ENCODE data around the gene SLC50A1. TPM values are rescaled to one million over a fixed set of nuclear protein-coding genes. Genes with fewer than 3 reads are reported as not detected.
A peak's percentile ranks its signal among the peaks of the same experiment; 100 is the strongest.
"Not testable (repeated sequence)": the region's sequence is repeated elsewhere in the genome, so short reads cannot be mapped to it uniquely, and the experiment has no call there.

The SLC50A1 gene
- polyA plus RNA-seq, 2 donors: 41.0 to 51.5 TPM

DNA sequence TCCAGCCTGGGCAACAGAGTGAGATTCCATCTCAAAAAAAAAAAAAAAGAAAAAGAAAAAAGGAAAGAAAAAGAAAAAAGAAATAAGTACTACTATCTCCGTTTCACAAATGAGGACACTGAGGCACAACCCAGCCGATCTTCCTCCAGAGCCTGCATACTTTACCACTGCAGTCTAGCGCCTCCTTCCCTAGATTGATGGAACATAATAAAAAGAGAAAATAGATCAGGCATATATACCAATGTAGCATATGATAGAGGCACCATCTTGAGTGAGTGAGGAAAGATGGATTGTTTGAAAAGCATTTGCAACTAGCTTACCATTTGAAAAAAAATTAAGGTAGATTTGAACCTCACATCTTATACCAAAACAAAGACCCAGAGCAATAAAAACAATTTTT is 9.8 kb downstream of the SLC50A1 start:
- no peaks in the 10 kb centered on the region for H3K36me3 ChIP-seq (ENCODE audit: control insufficient read depth in 2 of 2, insufficient read depth in 2 of 2, low read length in 1 of 2)
- WGBS, 2 donors: 82 to 86% methylated on average over 3 of the region's 3 CpGs
- H3K27ac ChIP-seq (ENCODE audit: low read depth in 2 of 2, low read length in 1 of 2): no peak overlapping the region
- H3K9me3 ChIP-seq (ENCODE audit: control insufficient read depth in 2 of 2, insufficient read depth in 1 of 2, low read depth in 1 of 2, low read length in 1 of 2): no peaks in the 10 kb centered on the region
- no peak overlapping the region for H3K4me3 ChIP-seq (ENCODE audit: low read depth in 1 of 2, low read length in 2 of 2)
- H3K27me3 ChIP-seq (ENCODE audit: control insufficient read depth in 1 of 2, insufficient read depth in 2 of 2, low read length in 2 of 2): no peaks in the 10 kb centered on the region
- H3K4me1 ChIP-seq (ENCODE audit: control insufficient read depth in 2 of 2, insufficient read depth in 2 of 2, low read length in 1 of 2): peaks cover 0 to under 1% of the 10 kb centered on the region in 2 donors

DNA sequence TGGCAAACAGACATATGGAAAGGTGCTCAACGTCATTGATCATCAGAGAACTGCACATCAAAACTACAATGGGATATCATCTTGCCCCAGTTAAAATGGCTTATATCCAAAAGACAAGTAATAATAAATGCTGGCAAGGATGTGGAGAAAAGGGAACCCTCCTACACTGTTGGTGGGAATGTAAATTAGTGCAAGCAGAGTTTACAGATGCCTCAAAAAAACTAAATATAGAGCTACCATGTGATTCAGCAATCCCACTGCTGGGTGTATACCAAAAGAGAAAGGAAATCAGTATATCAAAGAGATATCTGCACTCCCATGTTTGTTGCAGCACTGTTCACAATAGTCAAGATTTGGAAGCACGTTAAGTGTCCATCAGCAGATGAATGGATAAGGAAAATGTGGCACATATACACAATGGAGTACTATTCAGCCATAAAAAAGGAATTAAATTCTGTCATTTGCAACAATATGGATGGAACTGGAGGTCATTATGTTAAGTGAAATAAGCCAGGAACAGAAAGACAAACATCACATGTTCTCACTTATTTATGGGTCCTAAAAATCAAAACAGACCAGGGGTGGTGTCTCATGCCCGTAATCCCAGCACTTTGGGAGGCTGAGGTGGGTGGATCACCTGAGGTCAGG is 20.5 kb downstream of the SLC50A1 start:
- 66 to 67% methylated on average over 3 of the region's 3 CpGs for WGBS, 2 donors
- not testable (repeated sequence) for H3K4me3 ChIP-seq (ENCODE audit: low read depth in 1 of 2, low read length in 2 of 2); H3K4me1 ChIP-seq (ENCODE audit: control insufficient read depth in 2 of 2, insufficient read depth in 2 of 2, low read length in 1 of 2); H3K27me3 ChIP-seq (ENCODE audit: control insufficient read depth in 1 of 2, insufficient read depth in 2 of 2, low read length in 2 of 2); H3K9me3 ChIP-seq (ENCODE audit: control insufficient read depth in 2 of 2, insufficient read depth in 1 of 2, low read depth in 1 of 2, low read length in 1 of 2); H3K27ac ChIP-seq (ENCODE audit: low read depth in 2 of 2, low read length in 1 of 2); H3K36me3 ChIP-seq (ENCODE audit: control insufficient read depth in 2 of 2, insufficient read depth in 2 of 2, low read length in 1 of 2)

DNA sequence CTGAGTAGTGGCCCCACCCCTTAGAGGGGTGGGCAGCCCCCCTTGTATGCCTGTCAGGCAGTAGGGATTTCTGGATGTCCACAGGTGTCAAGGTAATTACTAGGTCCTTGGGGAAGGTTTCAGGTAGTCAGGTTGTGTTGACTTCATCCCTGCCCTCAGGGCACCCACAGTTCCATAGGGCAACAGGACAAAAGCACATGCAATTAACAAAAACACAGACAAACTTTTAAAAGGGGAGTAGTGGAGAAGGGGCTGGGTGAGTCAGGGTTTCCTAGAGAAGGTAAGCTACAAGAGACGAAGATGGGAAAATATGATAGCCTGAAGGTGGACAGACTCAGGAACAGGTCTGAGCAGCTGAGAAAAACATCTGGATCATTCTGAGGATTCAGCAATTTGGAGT is 23.3 kb downstream of the SLC50A1 start:
- Histone ChIP-seq H3K4me1 (ENCODE audit: control insufficient read depth in 2 of 2, insufficient read depth in 2 of 2, low read length in 1 of 2) (no peaks in the 10 kb centered on the region), H3K27me3 (ENCODE audit: control insufficient read depth in 1 of 2, insufficient read depth in 2 of 2, low read length in 2 of 2) (no peaks in the 10 kb centered on the region), H3K36me3 (ENCODE audit: control insufficient read depth in 2 of 2, insufficient read depth in 2 of 2, low read length in 1 of 2) (no peaks in the 10 kb centered on the region), H3K27ac (ENCODE audit: low read depth in 2 of 2, low read length in 1 of 2) (no peak overlapping the region), H3K9me3 (ENCODE audit: control insufficient read depth in 2 of 2, insufficient read depth in 1 of 2, low read depth in 1 of 2, low read length in 1 of 2) (no peaks in the 10 kb centered on the region), H3K4me3 (ENCODE audit: low read depth in 1 of 2, low read length in 2 of 2) (no peak overlapping the region)
- WGBS, 2 donors: 56 to 78% methylated on average over 1 of the region's 1 CpG

DNA sequence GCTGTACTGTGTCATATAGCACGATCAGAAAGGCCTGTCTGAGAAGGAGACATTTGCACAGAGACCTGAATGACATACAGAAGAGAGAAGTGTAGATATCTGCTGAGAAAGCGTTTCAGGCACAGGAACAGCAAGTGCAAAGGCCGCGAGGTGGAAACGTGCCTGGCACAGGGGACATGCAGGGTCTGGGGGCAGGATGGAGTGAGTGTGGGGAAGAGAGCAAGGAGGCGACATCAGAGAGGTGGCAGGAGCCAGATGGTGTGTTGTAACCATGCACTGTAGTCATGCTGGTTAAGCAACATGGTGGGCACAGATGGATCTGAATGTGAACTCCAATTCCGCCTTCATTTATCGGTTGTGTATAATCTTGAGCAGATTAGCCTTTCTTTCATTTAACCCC is 24.5 kb downstream of the SLC50A1 start:
- WGBS, 2 donors: 80 to 86% methylated on average over 8 of the region's 8 CpGs
- no peaks in the 10 kb centered on the region for H3K27me3 ChIP-seq (ENCODE audit: control insufficient read depth in 1 of 2, insufficient read depth in 2 of 2, low read length in 2 of 2)
- no peak overlapping the region for H3K4me3 ChIP-seq (ENCODE audit: low read depth in 1 of 2, low read length in 2 of 2)
- H3K36me3 ChIP-seq (ENCODE audit: control insufficient read depth in 2 of 2, insufficient read depth in 2 of 2, low read length in 1 of 2): no peaks in the 10 kb centered on the region
- H3K9me3 ChIP-seq (ENCODE audit: control insufficient read depth in 2 of 2, insufficient read depth in 1 of 2, low read depth in 1 of 2, low read length in 1 of 2): no peaks in the 10 kb centered on the region
- no peaks in the 10 kb centered on the region for H3K4me1 ChIP-seq (ENCODE audit: control insufficient read depth in 2 of 2, insufficient read depth in 2 of 2, low read length in 1 of 2)
- H3K27ac ChIP-seq (ENCODE audit: low read depth in 2 of 2, low read length in 1 of 2): no peak overlapping the region

DNA sequence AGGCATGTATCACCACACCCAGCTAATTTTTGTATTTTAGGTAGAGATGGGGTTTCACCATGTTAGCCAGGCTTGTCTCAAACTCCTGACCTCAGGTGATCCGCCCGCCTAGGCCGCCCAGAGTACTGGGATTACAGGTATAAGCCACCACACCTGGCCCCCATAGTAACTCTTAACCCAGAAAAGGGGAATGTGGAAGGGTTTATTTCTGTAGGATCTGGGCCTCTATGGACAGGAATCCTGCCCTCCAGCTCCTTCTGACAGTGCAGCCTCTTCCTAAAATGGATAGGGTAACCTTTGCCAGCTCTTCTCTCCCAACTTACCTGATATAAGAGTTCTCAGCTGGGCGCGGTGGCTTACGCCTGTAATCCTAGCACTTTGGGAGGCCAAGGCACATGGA is 27.0 kb downstream of the SLC50A1 start:
- not testable (repeated sequence) for H3K4me1 ChIP-seq (ENCODE audit: control insufficient read depth in 2 of 2, insufficient read depth in 2 of 2, low read length in 1 of 2); H3K36me3 ChIP-seq (ENCODE audit: control insufficient read depth in 2 of 2, insufficient read depth in 2 of 2, low read length in 1 of 2); H3K27ac ChIP-seq (ENCODE audit: low read depth in 2 of 2, low read length in 1 of 2); H3K9me3 ChIP-seq (ENCODE audit: control insufficient read depth in 2 of 2, insufficient read depth in 1 of 2, low read depth in 1 of 2, low read length in 1 of 2); H3K27me3 ChIP-seq (ENCODE audit: control insufficient read depth in 1 of 2, insufficient read depth in 2 of 2, low read length in 2 of 2); H3K4me3 ChIP-seq (ENCODE audit: low read depth in 1 of 2, low read length in 2 of 2)
- WGBS, 2 donors: 96 to 99% methylated on average over 6 of the region's 6 CpGs

DNA sequence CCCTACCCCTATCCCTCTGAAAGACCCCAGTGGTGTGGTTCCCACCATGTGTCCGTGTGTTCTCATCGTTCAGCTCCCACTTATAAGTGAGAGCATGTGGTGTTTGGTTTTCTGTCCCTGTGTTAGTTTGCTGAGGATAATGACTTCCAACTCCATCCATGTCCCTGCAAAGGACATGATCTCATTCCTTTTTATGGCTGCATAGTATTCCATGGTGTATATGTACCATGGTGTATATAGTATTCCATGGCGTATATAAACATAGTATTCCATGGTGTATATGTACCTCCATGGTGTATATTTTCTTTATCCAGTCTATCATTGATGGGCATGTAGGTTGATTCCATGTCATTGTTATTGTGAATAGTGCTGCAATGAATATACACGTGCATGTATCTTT is 28.1 kb downstream of the SLC50A1 start:
- not testable (repeated sequence) for H3K4me3 ChIP-seq (ENCODE audit: low read depth in 1 of 2, low read length in 2 of 2); H3K27me3 ChIP-seq (ENCODE audit: control insufficient read depth in 1 of 2, insufficient read depth in 2 of 2, low read length in 2 of 2); H3K4me1 ChIP-seq (ENCODE audit: control insufficient read depth in 2 of 2, insufficient read depth in 2 of 2, low read length in 1 of 2); H3K27ac ChIP-seq (ENCODE audit: low read depth in 2 of 2, low read length in 1 of 2); H3K36me3 ChIP-seq (ENCODE audit: control insufficient read depth in 2 of 2, insufficient read depth in 2 of 2, low read length in 1 of 2); H3K9me3 ChIP-seq (ENCODE audit: control insufficient read depth in 2 of 2, insufficient read depth in 1 of 2, low read depth in 1 of 2, low read length in 1 of 2)
- 95 to 97% methylated on average over 4 of the region's 4 CpGs for WGBS, 2 donors

DNA sequence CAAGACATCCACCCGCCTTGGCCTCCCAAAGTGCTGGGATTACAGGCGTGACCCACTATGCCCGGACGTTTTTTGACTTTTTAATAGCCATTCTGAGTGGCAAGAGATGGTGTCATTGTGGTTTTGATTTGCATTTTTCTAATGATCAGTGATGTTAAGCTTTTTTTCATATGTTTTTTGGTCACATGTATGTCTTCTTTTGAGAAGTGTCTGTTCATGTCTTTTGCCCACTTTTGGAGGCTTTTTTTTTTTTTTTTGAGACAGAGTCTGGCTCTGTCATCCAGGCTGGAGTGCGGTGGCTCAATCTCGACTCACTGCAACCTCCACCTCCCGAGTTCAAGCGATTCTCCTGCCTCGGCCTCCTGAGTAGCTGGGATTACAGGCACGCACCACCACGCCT is 29.0 kb downstream of the SLC50A1 start:
- not testable (repeated sequence) for H3K27ac ChIP-seq (ENCODE audit: low read depth in 2 of 2, low read length in 1 of 2); H3K27me3 ChIP-seq (ENCODE audit: control insufficient read depth in 1 of 2, insufficient read depth in 2 of 2, low read length in 2 of 2); H3K9me3 ChIP-seq (ENCODE audit: control insufficient read depth in 2 of 2, insufficient read depth in 1 of 2, low read depth in 1 of 2, low read length in 1 of 2); H3K4me3 ChIP-seq (ENCODE audit: low read depth in 1 of 2, low read length in 2 of 2); H3K4me1 ChIP-seq (ENCODE audit: control insufficient read depth in 2 of 2, insufficient read depth in 2 of 2, low read length in 1 of 2); H3K36me3 ChIP-seq (ENCODE audit: control insufficient read depth in 2 of 2, insufficient read depth in 2 of 2, low read length in 1 of 2)
- WGBS, 2 donors: 89 to 96% methylated on average over 10 to 11 of the region's 11 CpGs

DNA sequence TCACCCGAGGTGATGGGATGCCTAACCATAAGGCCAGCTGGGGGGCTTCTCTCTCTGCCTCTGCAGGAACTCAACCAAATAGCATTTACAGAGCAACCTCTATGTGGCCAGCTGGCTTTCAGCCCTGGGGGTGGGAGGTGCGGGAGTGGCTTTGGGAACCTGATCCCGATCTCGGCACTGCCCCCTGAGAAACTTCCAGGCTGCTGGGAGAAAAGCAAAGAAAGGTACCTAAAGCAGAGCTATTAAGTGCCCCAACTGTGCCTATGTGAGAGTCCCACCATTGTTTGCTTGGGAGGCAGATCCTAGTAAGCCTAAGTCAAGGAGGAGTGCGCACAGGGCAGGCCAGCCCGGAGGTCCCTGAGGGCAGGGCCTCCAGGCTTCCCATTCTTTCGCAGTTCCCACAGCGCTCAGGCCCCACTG is 30.4 kb downstream of the SLC50A1 start:
- H3K27me3 ChIP-seq (ENCODE audit: control insufficient read depth in 1 of 2, insufficient read depth in 2 of 2, low read length in 2 of 2): no peaks in the 10 kb centered on the region
- H3K27ac ChIP-seq (ENCODE audit: low read depth in 2 of 2, low read length in 1 of 2): no peak overlapping the region
- WGBS, 2 donors: 53 to 55% methylated on average over 8 of the region's 8 CpGs
- H3K9me3 ChIP-seq (ENCODE audit: control insufficient read depth in 2 of 2, insufficient read depth in 1 of 2, low read depth in 1 of 2, low read length in 1 of 2): no peaks in the 10 kb centered on the region
- no peak overlapping the region for H3K4me3 ChIP-seq (ENCODE audit: low read depth in 1 of 2, low read length in 2 of 2)
- peaks cover 0 to 3% of the 10 kb centered on the region in 2 donors for H3K4me1 ChIP-seq (ENCODE audit: control insufficient read depth in 2 of 2, insufficient read depth in 2 of 2, low read length in 1 of 2)
- H3K36me3 ChIP-seq (ENCODE audit: control insufficient read depth in 2 of 2, insufficient read depth in 2 of 2, low read length in 1 of 2): peaks cover 0 to 11% of the 10 kb centered on the region in 2 donors

DNA sequence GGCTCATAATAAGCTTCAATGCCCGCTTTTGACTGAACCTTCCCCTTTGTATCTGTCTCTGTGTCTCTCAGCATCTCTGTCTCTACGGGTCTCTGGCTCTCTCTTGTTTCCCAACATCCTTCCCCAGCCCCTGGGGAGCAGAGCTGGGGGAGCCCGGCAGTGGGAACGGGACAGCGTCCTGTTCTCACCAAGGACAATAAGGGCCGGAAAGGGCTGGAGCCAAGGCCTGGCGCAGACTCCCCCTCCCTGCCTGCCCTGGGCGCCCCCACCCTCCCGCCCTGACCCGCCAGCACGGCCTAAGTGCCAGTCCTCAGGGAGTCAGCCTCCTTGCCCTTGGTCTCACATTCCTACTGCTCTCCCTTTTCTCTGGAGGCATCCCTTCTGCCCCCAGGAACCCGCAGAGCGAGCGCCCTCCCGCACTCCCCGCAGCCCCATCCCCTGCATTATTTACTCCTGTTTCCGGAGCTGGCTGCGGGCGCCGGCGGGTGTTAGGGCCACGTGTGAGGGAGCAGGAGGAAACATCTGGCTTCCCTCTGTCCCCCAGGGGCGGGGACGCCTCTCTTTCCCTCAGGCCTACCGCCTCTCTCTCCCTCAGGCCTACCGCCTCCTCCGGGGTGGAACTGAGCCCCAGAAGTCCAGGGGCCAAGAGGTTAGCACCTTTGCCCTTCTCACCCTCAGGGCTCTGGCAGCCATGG is 31.0 kb downstream of the SLC50A1 start:
- peaks cover 0 to 11% of the 10 kb centered on the region in 2 donors for H3K36me3 ChIP-seq (ENCODE audit: control insufficient read depth in 2 of 2, insufficient read depth in 2 of 2, low read length in 1 of 2)
- 46 to 52% methylated on average over 20 to 27 of the region's 27 CpGs for WGBS, 2 donors
- no peaks in the 10 kb centered on the region for H3K27me3 ChIP-seq (ENCODE audit: control insufficient read depth in 1 of 2, insufficient read depth in 2 of 2, low read length in 2 of 2)
- no peaks in the 10 kb centered on the region for H3K9me3 ChIP-seq (ENCODE audit: control insufficient read depth in 2 of 2, insufficient read depth in 1 of 2, low read depth in 1 of 2, low read length in 1 of 2)
- peaks cover 0 to 3% of the 10 kb centered on the region in 2 donors for H3K4me1 ChIP-seq (ENCODE audit: control insufficient read depth in 2 of 2, insufficient read depth in 2 of 2, low read length in 1 of 2)
- peak overlapping the region; percentile 45 to 57 for H3K27ac ChIP-seq (ENCODE audit: low read depth in 2 of 2, low read length in 1 of 2)
- H3K4me3 ChIP-seq (ENCODE audit: low read depth in 1 of 2, low read length in 2 of 2): no peak overlapping the region
